PC-3 (cell line): ENCODE results near the gene DNAJB2. TPM values are rescaled to one million over a fixed set of nuclear protein-coding genes. Genes with fewer than 3 reads are reported as not detected.

Experiments used
- ATAC-seq: fragments of 200-7000 bp; cut with Tn5 transposase; 2 replicates; pipeline ENCODE4 v1.9.1; 2020; ENCODE audit warnings: mild to moderate bottlenecking, moderate library complexity
- BruUV-seq: library from RNA; stranded (reverse); fragments of 400-500 nt; replicated peaks from 2 replicates; lab custom pipeline; 2021; lab: Mats Ljungman, UMichigan
- CTCF ChIA-PET: fragments of 300-600 bp; sonication (Branson Sonifier 250); formaldehyde crosslinking; loops from one replicate; lab custom pipeline; 2022; ENCODE audit warnings: antibody characterized with exemption; lab: Charles Lee
- POLR2A ChIA-PET: fragments of 300-600 bp; sonication (Branson Sonifier 250); formaldehyde crosslinking; loops from one replicate; lab custom pipeline; 2022; ENCODE audit warnings: antibody characterized with exemption; ENCODE audit not compliant: unreplicated experiment; lab: Charles Lee
- DNase-seq: peaks from one replicate; pipeline ENCODE4 v3.0.0-alpha.2; 2015
- H2AFZ ChIP-seq: fragments of 300-600 bp; sonication (generic); 2 replicates; pipeline ENCODE4 v1.6.0; 2016; ENCODE audit warnings: antibody characterized with exemption, low read length
- H3F3A ChIP-seq: fragments of 300-600 bp; sonication (generic); one replicate; pipeline ENCODE4 v1.6.0; 2017; ENCODE audit warnings: antibody characterized with exemption, low read length, control low read depth, mild to moderate bottlenecking; ENCODE audit not compliant: unreplicated experiment
- H3K27ac ChIP-seq: fragments of 300-600 bp; sonication (generic); 2 replicates; pipeline ENCODE4 v1.5.1; 2016; ENCODE audit warnings: mild to moderate bottlenecking, low read length
- H3K27me3 ChIP-seq: fragments of 300-600 bp; sonication (generic); 2 replicates; pipeline ENCODE4 v1.6.1; 2016; ENCODE audit warnings: low read length, mixed read lengths
- H3K36me3 ChIP-seq: fragments of 300-600 bp; sonication (generic); 2 replicates; pipeline ENCODE4 v1.6.1; 2016; ENCODE audit warnings: low read depth, mixed run types, low read length, mixed read lengths
- H3K4me1 ChIP-seq: fragments of 300-600 bp; sonication (generic); 2 replicates; pipeline ENCODE4 v1.5.1; 2016; ENCODE audit warnings: low read length; ENCODE audit not compliant: insufficient read depth
- H3K4me2 ChIP-seq: fragments of 300-600 bp; sonication (generic); 2 replicates; pipeline ENCODE4 v1.6.0; 2016; ENCODE audit warnings: low read length
- H3K4me3 ChIP-seq: fragments of 300-600 bp; sonication (generic); 2 replicates; pipeline ENCODE4 v1.5.1; 2016; ENCODE audit warnings: mild to moderate bottlenecking, low read length, mixed read lengths
- H3K79me2 ChIP-seq: fragments of 300-600 bp; sonication (generic); 2 replicates; pipeline ENCODE4 v1.6.1; 2017; ENCODE audit warnings: low read length, mixed read lengths
- H3K9ac ChIP-seq: fragments of 300-600 bp; sonication (generic); 2 replicates; pipeline ENCODE4 v1.6.0; 2016; ENCODE audit warnings: mild to moderate bottlenecking, low read length
- H3K9me2 ChIP-seq: fragments of 300-600 bp; sonication (generic); replicated peaks from 2 replicates; pipeline ENCODE4 v1.6.1; 2016; ENCODE audit warnings: mixed run types, low read length, mixed read lengths
- H3K9me3 ChIP-seq: fragments of 300-600 bp; sonication (generic); 2 replicates; pipeline ENCODE4 v1.6.1; 2016; ENCODE audit warnings: low read length, mixed read lengths
- H4K20me1 ChIP-seq: fragments of 300-600 bp; sonication (generic); 2 replicates; pipeline ENCODE4 v1.6.1; 2016; ENCODE audit warnings: low read length, mixed read lengths
- CTCF ChIP-seq: fragments of 300-600 bp; sonication (generic); conservative IDR thresholded peaks from 2 replicates; pipeline ENCODE4 v1.5.1; 2017; ENCODE audit warnings: antibody characterized with exemption, low read depth, mild to moderate bottlenecking, low read length
- EZH2 ChIP-seq: fragments of 300-600 bp; sonication (generic); IDR thresholded peaks from one replicate; pipeline ENCODE4 v1.6.1; 2017; ENCODE audit warnings: antibody characterized with exemption, mild to moderate bottlenecking, low read length; ENCODE audit not compliant: unreplicated experiment
- EZH2phosphoT487 ChIP-seq: fragments of 300-600 bp; sonication (generic); IDR thresholded peaks from 2 replicates; pipeline ENCODE4 v1.6.1; 2018; ENCODE audit warnings: mild to moderate bottlenecking, antibody characterized with exemption, low read length, borderline replicate concordance
- intact Hi-C: fragments of 100-400 bp; cut with micrococcal nuclease; formaldehyde crosslinking; loops from 2 replicates; pipeline ENCODE4 v1.9.0; 2023
- total RNA-seq: library from RNA; depleted of rRNA; stranded (reverse); fragments of >200 nt; gene quantifications from 2 replicates; pipeline ENCODE4 v1.2.3, GENCODE V29; 2014

Gene DNAJB2
- total RNA-seq, 1 experiment from 2014 or later: 62.3 TPM

GRCh38 chr2:219250049-219250781 is 29.0 kb upstream of the DNAJB2 start:
- Histone ChIP-seq H3F3A (peaks cover 5% of the 10 kb centered on the region), H3K9me2 (no peaks in the 10 kb centered on the region), H3K4me1 (peaks cover 66% of the 10 kb centered on the region), H3K4me3 (peak overlapping the region; percentile 48), H3K9ac (peak overlapping the region; percentile 60), H3K4me2 (peak overlapping the region; percentile 70), H3K36me3 (peaks cover 14% of the 10 kb centered on the region), H3K27me3 (no peaks in the 10 kb centered on the region), H3K79me2 (peaks cover 58% of the 10 kb centered on the region), H3K27ac (peak overlapping the region; percentile 93), H4K20me1 (no peaks in the 10 kb centered on the region), H3K9me3 (no peaks in the 10 kb centered on the region), H2AFZ (no peak overlapping the region)
- ChIA-PET CTCF (interaction anchor here (1.4 to 2.1 kb wide), 2 partner anchors 45 to 73 kb away, joined by 5 to 17 read pairs; partner anchors contain the start of gene CNPPD1), POLR2A (interaction anchor here (0.8 kb wide), 1 partner anchor 29 kb away, joined by 4 read pairs; the partner anchor contains the start of gene DNAJB2)
- intact Hi-C loops: no loop called here
- TF ChIP-seq EZH2: no peak
- no peak for TF ChIP-seq EZH2phosphoT487
- TF ChIP-seq CTCF: no peak
- ATAC-seq (no peak), DNase-seq (no peak)
- no TSS peak for BruUV-seq

GRCh38 chr2:219251656-219252055 is 27.5 kb upstream of the DNAJB2 start:
- DNase-seq (no peak), ATAC-seq (no peak)
- peaks cover 14% of the 10 kb centered on the region for H3K36me3 ChIP-seq
- no peak overlapping the region for H3K9ac ChIP-seq
- peak overlapping the region; percentile 90 for H3K4me2 ChIP-seq
- H3K9me2 ChIP-seq: no peaks in the 10 kb centered on the region
- BruUV-seq: no TSS peak
- peaks cover 44% of the 10 kb centered on the region for H3K79me2 ChIP-seq
- TF ChIP-seq CTCF (no peak), EZH2 (no peak), EZH2phosphoT487 (no peak)
- H3K27me3 ChIP-seq: no peaks in the 10 kb centered on the region
- H4K20me1 ChIP-seq: no peaks in the 10 kb centered on the region
- H3F3A ChIP-seq: peaks cover 5% of the 10 kb centered on the region
- POLR2A ChIA-PET: interaction anchor here (0.6 kb wide), 1 partner anchor 546 kb away, joined by 3 read pairs; no protein-coding TSS in a partner anchor
- no peak overlapping the region for H3K4me3 ChIP-seq
- H3K9me3 ChIP-seq: no peaks in the 10 kb centered on the region
- CTCF ChIA-PET: interaction anchor here (0.6 kb wide), 1 partner anchor 179 kb away, joined by 3 read pairs; no protein-coding TSS in a partner anchor
- no peak overlapping the region for H2AFZ ChIP-seq
- H3K27ac ChIP-seq: no peak overlapping the region
- intact Hi-C loops: no loop called here
- peaks cover 59% of the 10 kb centered on the region for H3K4me1 ChIP-seq

- Histone ChIP-seq H3K27ac (no peak overlapping the region), H3K4me2 (peak overlapping the region; percentile 90), H3K4me1 (peaks cover 57% of the 10 kb centered on the region), H3K4me3 (peak overlapping the region; percentile 74), H3K36me3 (peaks cover 14% of the 10 kb centered on the region), H3K9ac (no peak overlapping the region), H2AFZ (no peak overlapping the region), H3F3A (peaks cover 5% of the 10 kb centered on the region), H3K9me3 (no peaks in the 10 kb centered on the region), H3K27me3 (no peaks in the 10 kb centered on the region), H3K9me2 (no peaks in the 10 kb centered on the region), H3K79me2 (peaks cover 40% of the 10 kb centered on the region), H4K20me1 (no peaks in the 10 kb centered on the region)
- POLR2A ChIA-PET: interaction anchor here (0.5 kb wide), 1 partner anchor 136 kb away, joined by 3 read pairs; no protein-coding TSS in a partner anchor
- intact Hi-C loops: no loop called here
- TF ChIP-seq EZH2 (no peak), EZH2phosphoT487 (no peak), CTCF (no peak)
- CTCF ChIA-PET: no interaction called here
- no TSS peak for BruUV-seq
- DNase-seq (peak; percentile 47), ATAC-seq (no peak)
Measured at GRCh38 chr2:219252084-219252483, 27.1 kb upstream of the DNAJB2 start.
